ENCODE data around the gene LIPT1.

Gene LIPT1

DNA sequence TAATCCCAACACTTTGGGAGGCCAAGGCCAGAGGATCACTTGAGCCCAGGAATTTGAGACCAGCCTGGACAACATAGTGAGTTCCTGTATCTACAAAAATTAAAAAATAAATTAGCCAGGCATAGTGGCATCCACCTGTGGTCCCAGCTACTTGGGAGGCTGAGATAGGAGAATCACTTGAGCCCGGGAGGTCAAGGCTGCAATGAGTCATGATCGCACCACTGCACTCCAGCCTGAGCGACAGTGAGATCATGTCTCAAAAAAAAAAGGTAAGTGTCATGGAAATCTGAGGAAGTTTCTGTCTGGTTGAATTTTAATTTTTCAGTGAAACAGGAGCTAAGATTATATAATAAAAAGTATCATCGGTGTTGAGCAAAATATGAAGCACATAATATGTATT, 15.8 kb upstream of the LIPT1 start:
- no peak for TF ChIP-seq CTCF (IDR thresholded peaks at IDR 0.05)
- Histone ChIP-seq H3K4me3 (no peak overlapping the region), H3K27ac (no peak overlapping the region)
- DNase-seq (ENCODE audit: low spot score) = no peak

DNA sequence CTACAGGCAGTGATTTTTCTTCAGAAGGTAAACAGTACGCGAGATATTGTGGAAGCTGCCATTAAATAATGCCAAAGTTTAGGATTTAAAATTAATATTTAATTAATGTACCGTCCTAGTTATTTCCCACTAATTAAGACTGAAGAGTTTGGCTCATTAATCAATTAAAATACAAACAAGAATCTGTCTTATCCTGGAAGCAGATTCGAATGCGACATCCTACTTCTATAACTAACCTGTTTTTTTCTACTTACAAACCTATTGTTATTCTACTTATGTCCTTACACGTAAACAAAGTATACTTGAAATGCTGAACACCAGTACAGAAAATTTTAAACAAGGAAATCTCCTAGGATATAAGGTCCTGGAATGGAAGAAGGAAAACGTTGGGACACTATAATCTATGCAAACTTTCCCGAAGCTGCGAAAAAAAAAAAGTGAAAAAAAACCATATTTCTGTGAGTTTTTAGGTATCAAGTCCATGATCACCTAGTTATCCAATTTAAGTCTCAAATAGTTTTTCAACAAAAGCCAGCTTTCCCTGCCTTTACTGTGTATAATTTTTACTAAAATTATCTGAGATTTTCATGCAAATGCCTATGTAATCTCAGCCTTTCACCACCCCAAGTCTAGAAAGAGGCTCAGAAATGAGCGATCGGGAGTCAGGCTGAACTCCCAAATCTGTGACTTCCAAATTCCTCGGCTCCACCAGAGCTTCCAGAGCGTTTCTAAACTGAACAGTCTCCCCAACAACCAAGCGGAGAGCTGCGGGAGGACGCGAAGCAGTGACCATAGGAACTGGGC, 14.5 kb upstream of the LIPT1 start:
- DNase-seq (ENCODE audit: low spot score) = no peak
- TF ChIP-seq CTCF (IDR thresholded peaks at IDR 0.05) = no peak

DNA sequence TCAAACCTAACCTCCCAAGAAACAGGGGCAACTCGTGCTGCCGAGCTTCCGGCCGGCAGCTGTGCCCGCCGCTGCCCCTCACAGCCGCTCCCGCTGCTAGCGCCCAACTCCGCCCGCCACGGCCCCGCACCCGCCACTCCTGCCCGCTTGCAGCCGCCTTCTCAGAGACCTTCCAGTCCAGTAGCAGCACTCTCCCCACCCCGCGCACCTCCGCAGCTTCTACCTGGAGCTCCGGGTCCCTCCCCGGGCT, 14.0 kb upstream of the LIPT1 start:
- H3K4me3 ChIP-seq = peak overlapping the region; percentile 100
- H3K27ac ChIP-seq = peak overlapping the region; percentile 61 to 92
- no peak for DNase-seq (ENCODE audit: low spot score)
- TF ChIP-seq CTCF (IDR thresholded peaks at IDR 0.05) = no peak

More for the DNA sequence above, 14.5 kb upstream of the LIPT1 start:
- Histone ChIP-seq H3K4me3 (peak overlapping the region; percentile 100), H3K27ac (peak overlapping the region; percentile 61 to 92)

DNA sequence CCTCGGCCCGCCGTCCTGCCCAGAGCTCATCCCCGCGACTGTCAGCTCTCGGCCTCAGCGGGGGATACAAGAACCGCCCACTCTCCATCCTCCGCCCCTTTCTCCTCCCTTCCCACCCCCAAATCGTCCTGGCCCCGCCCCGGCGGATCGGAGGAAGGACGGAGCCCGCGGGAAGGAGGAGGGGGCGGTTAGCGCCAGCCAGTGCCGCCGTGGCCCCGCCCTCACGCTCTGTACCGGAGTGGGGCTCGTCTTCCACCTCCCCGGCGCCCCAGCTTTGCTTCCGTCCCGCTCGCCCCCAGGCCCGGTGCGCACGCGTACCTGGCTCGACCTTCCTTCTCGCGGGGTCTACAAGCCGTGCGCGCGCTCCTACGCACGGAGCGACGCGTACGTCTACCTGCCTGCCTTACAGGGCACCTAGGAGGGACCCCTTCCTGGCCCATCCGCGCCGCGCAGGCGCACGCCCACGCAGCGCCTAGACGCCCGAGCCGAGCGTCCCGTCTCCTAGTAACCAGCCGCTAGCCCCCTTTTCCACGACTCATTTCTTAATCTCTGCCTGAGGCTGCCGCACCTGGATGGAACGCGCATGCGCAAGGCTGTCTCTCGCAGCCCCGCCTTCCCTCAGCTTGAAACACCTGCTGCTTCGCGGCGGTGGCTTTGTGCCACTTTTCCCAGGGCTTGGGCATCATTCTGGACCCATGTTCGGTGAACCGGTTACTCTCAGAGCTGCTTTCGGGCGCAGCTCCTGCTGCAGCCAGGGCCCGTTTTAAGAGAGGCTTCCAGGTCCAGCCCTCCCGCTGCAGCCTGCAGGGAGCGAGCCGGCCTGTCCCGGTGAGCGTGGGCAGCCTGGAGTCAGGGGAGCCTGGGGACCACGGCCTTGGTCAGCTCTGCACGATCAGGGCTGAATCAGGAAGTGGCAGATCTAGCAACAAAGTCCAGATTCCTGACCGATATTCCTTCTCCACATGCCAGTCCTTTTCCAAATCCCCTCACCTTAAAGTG, 13.4 kb upstream of the LIPT1 start, which contains the start of gene C2orf15:
Gene C2orf15, plus strand, starts transcription at position 598 of the 999 bp plus-strand sequence. CDS start 8,852 bp downstream, outside the sequence.
- TF ChIP-seq CTCF (IDR thresholded peaks at IDR 0.05) = no peak
- DNase-seq (ENCODE audit: low spot score) = peak; percentile 93

DNA sequence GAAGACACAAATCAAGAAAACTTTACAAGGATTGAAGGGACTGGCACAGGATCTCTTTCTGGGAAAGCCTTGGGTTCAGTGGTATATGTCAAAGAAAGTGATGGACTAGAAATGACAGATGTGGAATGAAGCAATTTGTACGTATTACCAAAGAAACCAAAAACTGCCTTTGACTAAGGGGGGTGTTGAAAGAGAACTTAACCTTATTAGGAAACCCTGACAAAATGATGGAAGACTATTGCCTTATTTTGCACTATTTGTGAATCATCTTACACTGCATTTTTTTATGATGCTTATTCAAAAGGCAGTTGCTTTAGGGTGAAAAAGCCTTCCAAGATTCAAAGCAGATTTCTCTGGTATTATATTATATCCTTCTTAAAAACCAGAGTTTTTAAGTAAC, 4.1 kb upstream of the LIPT1 start:
- no peak overlapping the region for H3K4me3 ChIP-seq
- no peak overlapping the region for H3K27ac ChIP-seq
- TF ChIP-seq CTCF (IDR thresholded peaks at IDR 0.05) = no peak
- DNase-seq (ENCODE audit: low spot score) = no peak

More for the DNA sequence above, 13.4 kb upstream of the LIPT1 start, which contains the start of gene C2orf15:
- Histone ChIP-seq H3K4me3 (peak within 1 kb of the TSS; percentile 100), H3K27ac (peak within 1 kb of the TSS; percentile 61 to 92)

DNA sequence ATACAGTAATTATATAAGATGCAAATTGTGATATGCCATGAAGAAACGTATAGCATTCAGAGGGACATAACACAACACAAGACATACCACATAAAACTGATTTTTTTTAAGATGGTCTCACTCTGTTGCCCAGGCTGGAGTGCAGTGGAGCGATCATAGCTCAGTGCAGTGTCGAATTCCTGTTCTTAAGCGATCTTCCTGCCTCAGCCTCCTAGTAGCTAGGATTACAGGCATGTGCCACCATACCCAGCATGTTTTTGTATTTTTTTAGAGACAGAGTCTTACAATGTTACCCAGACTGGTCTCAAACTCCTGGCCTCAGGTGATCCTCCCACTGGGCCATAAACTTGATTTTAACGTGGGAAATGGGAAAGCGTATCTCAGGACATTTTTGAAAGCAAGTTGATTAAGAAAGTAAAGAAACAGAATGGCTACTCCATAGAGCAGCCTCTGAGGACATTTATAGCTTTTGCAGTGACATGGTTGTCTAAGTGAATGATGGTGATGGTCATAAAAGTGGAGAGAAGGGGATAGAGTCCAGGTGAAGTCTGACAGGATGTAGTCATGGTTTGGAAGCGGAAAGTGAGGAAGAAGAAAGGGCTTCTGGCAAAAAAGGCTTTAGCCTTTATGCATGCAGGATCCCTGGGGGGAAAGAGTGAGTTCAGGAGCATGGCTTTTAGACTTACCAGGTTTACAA, 2.4 kb upstream of the LIPT1 start:
- TF ChIP-seq CTCF (IDR thresholded peaks at IDR 0.05) = no peak
- DNase-seq (ENCODE audit: low spot score) = no peak
- H3K27ac ChIP-seq = no peak overlapping the region

More for the DNA sequence above, 2.4 kb upstream of the LIPT1 start:
- H3K4me3 ChIP-seq = no peak overlapping the region

All from coronary artery (tissue), 2 donors.